Pancreas (tissue), 10 donors: ENCODE measurements around the gene SS18L1. TPM values are rescaled to one million over a fixed set of nuclear protein-coding genes. Genes with fewer than 3 reads are reported as not detected.

Experiments
- ATAC-seq, 4 donors: fragments of 200-7000 bp; cut with Tn5 transposase; one replicate each; pipeline versions ENCODE4 v1.8.0 to v1.9.1; 2020; ENCODE audit warnings: mild to moderate bottlenecking in 4 of 4, moderate library complexity in 4 of 4
- DNase-seq, 6 donors: peaks; one replicate each; pipeline ENCODE4 v3.0.0-alpha.2; 2020
- FAIRE-seq: peaks from 2 replicates; lab custom pipeline; 2012; peaks lifted over from hg19 to GRCh38; lab: Jason Lieb, UNC
- H3K27ac ChIP-seq, 4 donors: fragments of 200-600 bp; sonication (generic); 1 replicate in 3 of 4; 2 replicates in 1 of 4; pipeline versions ENCODE4 v1.5.0 to v1.8.0; 2020
- H3K27me3 ChIP-seq, 4 donors: fragments of 200-600 bp; one replicate each; pipeline ENCODE4 v1.8.0; 2021
- H3K36me3 ChIP-seq, 3 donors: fragments of 200-600 bp; sonication (generic) in 1 of 3; one replicate each; pipeline versions ENCODE4 v1.5.0 to v1.8.0; 2020 to 2021
- H3K4me1 ChIP-seq, 3 donors: fragments of 200-600 bp; one replicate each; pipeline ENCODE4 v1.8.0; 2021
- H3K4me3 ChIP-seq, 4 donors: fragments of 200-600 bp; sonication (generic) in 2 of 4; one replicate each; pipeline versions ENCODE4 v1.5.0 to v1.8.0; 2020 to 2021
- H3K9me3 ChIP-seq, 4 donors: fragments of 200-600 bp; one replicate each; pipeline ENCODE4 v1.8.0; 2021
- CTCF ChIP-seq, 4 donors: fragments of 200-600 bp; sonication (generic) in 3 of 4; IDR thresholded peaks; one replicate each; pipeline versions ENCODE4 v1.5.0 to v1.8.0; 2021; ENCODE audit warnings: antibody characterized with exemption in 4 of 4
- WGBS, 2 donors: extraction: QIAGEN DNeasy Blood & Tissue Kit; methylation state at CpG; one replicate each; pipeline ENCODE4 v1.1.7; 2013; 5-methylcytosine and 5-hydroxymethylcytosine counted together
- intact Hi-C, 3 donors: fragments of 100-400 bp; cut with DNase I; formaldehyde crosslinking; loops; one replicate each; pipeline versions ENCODE4 v1.11.1 to v1.14.2; 2022
- polyA plus RNA-seq, 2 donors: library from polyadenylated mRNA; stranded (reverse); fragments of 200-250 nt; gene quantifications; one replicate each; pipeline ENCODE4 v1.2.3, GENCODE V29; 2013
- total RNA-seq, 6 donors: library from RNA; stranded (reverse); fragmentation: NEBNext Ultra II Directional in 4 of 6; extraction: Animal tissue kit (Norgen Biotek cat#: 25700) in 4 of 6; gene quantifications; one replicate each; pipeline versions ENCODE4 v1.2.1 to v1.2.4, GENCODE V29; 2021 to 2023
- donor health status: healthy with polysubstance abuse.
- donor health status: DM: no; HTN: no; CAD: no; lungs with moderate emphysema.
- donor health status: DM: no; HTN: no; CAD: no.
- donor health status: control.
- donor health status: control.
- donor health status: Bipolar disorder and iron deficiency.
- donor health status: DM: yes; HTN: yes; CAD: no.
- donor health status: DM: no; HTN: no; CAD: no.
- donor health status: DM: no; HTN: no; CAD: no.
- donor health status: DM: yes; HTN: yes; CAD: no.

The SS18L1 gene
- total and polyA plus RNA-seq, 8 donors, result 6.6 to 19.3 (median 8.4) TPM

GRCh38 chr20:62177307-62177706 lies 33.7 kb downstream of the SS18L1 start:
- Histone ChIP-seq H3K36me3 (peaks cover 0 to 20% (median 7%) of the 10 kb centered on the region in 3 donors), H3K4me3 (no peak overlapping the region), H3K27ac (no peak overlapping the region), H3K9me3 (no peaks in the 10 kb centered on the region), H3K27me3 (no peaks in the 10 kb centered on the region), H3K4me1 (peaks cover 0 to 6% (median 0%) of the 10 kb centered on the region in 3 donors)
- no peak for ATAC-seq
- no peak for TF ChIP-seq CTCF (IDR thresholded peaks at IDR 0.05)
- intact Hi-C loops, result loop anchor here in 1 of 3 donors (10.0 kb wide), 1 partner anchor 207 kb away; the partner anchor contains the start of gene RPS21
- peak in 2 of 6 donors; percentile 1 to 16 for DNase-seq
- no peak for FAIRE-seq
- 88 to 92% methylated on average over 9 of the region's 9 CpGs for WGBS, 2 donors

- no peak for TF ChIP-seq CTCF (IDR thresholded peaks at IDR 0.05)
- no peak overlapping the region for H3K27ac ChIP-seq
- FAIRE-seq (no peak), DNase-seq (peak in 2 of 6 donors; percentile 14 to 49), ATAC-seq (no peak)
- peaks cover 0 to 15% (median 7%) of the 10 kb centered on the region in 3 donors for H3K36me3 ChIP-seq
- intact Hi-C loops, result loop anchor here in 1 of 3 donors (10.0 kb wide), 1 partner anchor 206 kb away; the partner anchor contains the start of gene RPS21
- H3K4me3 ChIP-seq, result no peak overlapping the region
- H3K4me1 ChIP-seq, result peaks cover 0 to 7% (median 0%) of the 10 kb centered on the region in 3 donors
- no peaks in the 10 kb centered on the region for H3K27me3 ChIP-seq
- 90% methylated on average over 19 of the region's 19 CpGs for WGBS, 2 donors
- no peaks in the 10 kb centered on the region for H3K9me3 ChIP-seq
Measured at GRCh38 chr20:62178316-62179161, 35.0 kb downstream of the SS18L1 start.

DNA sequence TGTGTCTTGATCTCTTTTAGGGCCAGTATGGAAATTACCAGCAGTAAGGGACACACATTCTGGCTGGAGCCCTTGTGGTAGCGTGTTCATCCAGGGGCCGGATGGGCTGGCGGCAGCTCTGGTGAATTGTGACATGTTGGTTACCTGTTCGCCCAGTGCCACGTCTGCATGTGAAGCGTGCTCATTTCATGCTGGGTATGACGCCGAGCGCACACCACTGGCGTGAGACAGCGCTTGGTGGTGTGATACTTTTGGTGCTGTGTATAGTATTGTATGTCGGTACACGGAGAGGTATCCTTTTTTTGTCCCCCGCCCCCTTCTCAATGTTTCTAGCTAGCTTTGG lies 35.6 kb downstream of the SS18L1 start:
- Histone ChIP-seq H3K27ac (no peak overlapping the region), H3K36me3 (peaks cover 0 to 14% (median 7%) of the 10 kb centered on the region in 3 donors), H3K27me3 (no peaks in the 10 kb centered on the region), H3K4me3 (no peak overlapping the region), H3K9me3 (no peaks in the 10 kb centered on the region), H3K4me1 (peaks cover 0 to 13% (median 0%) of the 10 kb centered on the region in 3 donors)
- FAIRE-seq (no peak), ATAC-seq (no peak), DNase-seq (peak in 2 of 6 donors; percentile 12 to 44)
- TF ChIP-seq CTCF (IDR thresholded peaks at IDR 0.05), result no peak
- WGBS, 2 donors, result 96% methylated on average over 14 of the region's 14 CpGs
- intact Hi-C loops, result loop anchor here in 1 of 3 donors (10.0 kb wide), 1 partner anchor 206 kb away; the partner anchor contains the start of gene RPS21

- ATAC-seq, result no peak
- H3K27ac ChIP-seq, result peak overlapping the region in 1 of 4 donors; percentile 90
- peak overlapping the region in 2 of 4 donors; percentile 96 to 98 for H3K4me3 ChIP-seq
- no peaks in the 10 kb centered on the region for H3K27me3 ChIP-seq
- WGBS, 2 donors, result 95 to 99% methylated on average over 2 of the region's 2 CpGs
- peaks cover 0 to 18% (median 0%) of the 10 kb centered on the region in 3 donors for H3K4me1 ChIP-seq
- TF ChIP-seq CTCF (IDR thresholded peaks at IDR 0.05), result no peak
- no peak for FAIRE-seq
- H3K9me3 ChIP-seq, result no peaks in the 10 kb centered on the region
- intact Hi-C loops, result no loop called here
- no peak for DNase-seq
- peaks cover 0 to 6% (median 0%) of the 10 kb centered on the region in 3 donors for H3K36me3 ChIP-seq
Measured at GRCh38 chr20:62181808-62182207, 38.2 kb downstream of the SS18L1 start.
